ENCODE results near the gene LRCH4. TPM values are rescaled to one million over a fixed set of nuclear protein-coding genes. Genes with fewer than 3 reads are reported as not detected.

The LRCH4 gene
- total RNA-seq, 3 donors from 2014 or later, result 57.2 to 71.0 (median 63.9) TPM

DNA sequence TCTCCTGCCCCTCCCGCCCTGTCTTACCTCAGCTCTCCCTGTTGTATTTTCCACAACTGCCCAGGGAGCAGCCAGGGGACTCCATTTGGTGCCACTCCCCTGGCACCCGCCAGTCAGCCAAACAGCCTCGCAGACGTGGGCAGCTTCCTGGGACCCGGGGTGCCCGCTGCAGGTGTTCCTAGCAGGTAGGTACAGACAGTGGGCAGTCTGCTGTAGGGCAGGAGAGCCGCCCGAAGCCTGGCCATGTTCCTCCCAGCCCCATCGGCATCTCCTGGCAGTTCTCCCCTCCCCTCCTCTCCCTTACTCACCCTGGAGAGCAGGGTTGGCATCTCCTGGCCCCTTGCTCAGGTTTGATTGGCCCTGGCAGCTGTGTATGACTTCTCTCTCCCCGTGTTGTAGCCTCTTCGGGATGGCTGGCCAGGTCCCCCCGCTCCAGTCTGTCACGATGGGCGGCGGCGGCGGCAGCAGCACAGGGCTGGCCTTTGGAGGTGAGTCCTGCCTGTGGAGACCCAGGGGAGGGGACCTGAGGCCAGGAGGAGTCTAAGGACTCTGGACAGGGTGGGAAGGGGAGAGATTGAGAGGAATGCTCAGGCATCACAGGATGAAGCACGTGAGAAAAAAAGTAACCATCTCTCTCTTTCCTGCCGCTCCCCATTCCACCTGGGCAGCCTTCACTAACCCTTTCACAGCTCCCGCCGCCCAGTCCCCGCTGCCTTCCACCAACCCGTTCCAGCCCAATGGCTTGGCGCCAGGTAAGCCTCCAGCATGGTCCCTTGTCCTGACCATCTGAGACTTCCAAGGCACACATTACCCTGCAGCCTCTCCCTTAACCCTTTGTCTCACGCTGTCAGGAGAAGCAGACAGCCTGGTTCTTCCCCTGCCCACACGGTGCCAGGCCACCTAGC, 23.5 kb downstream of the LRCH4 start:
- no peaks in the 10 kb centered on the region for H3K36me3 ChIP-seq (ENCODE audit: low read depth)

DNA sequence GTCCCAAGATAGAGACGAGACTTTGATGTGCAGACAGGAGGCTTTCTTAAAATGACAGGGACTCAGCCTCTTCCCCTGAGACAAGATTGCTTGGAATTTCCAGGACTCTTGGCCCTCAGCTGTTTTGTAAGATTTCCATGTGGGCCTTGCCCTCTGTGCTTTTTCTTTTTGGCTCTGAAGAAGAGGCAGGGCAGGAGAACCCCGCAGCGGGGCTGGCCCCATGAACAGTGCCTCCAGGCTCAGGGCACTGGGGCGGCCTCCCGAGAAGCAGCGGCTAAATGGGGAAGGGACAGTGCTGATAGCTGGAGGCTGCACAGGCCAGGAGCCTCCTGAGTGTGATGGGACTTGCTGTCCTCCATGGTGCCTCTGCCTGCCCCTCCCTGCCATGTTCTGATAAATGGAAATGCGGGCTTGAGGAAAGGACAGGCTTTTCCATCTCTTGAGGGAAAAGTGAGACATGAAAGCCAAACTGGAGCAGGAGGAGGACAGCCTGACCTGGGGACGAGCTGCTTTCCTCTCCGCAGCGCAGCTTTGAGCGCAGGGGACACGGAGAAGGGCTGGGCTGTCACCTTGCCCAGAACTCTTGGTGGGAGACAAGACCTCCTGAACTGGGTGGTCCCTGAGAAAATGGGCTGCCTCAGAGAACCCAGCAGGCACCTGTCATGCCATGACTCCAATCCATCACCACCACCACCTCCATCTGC, 24.3 kb downstream of the LRCH4 start:
- TF ChIP-seq, protein P1, sequence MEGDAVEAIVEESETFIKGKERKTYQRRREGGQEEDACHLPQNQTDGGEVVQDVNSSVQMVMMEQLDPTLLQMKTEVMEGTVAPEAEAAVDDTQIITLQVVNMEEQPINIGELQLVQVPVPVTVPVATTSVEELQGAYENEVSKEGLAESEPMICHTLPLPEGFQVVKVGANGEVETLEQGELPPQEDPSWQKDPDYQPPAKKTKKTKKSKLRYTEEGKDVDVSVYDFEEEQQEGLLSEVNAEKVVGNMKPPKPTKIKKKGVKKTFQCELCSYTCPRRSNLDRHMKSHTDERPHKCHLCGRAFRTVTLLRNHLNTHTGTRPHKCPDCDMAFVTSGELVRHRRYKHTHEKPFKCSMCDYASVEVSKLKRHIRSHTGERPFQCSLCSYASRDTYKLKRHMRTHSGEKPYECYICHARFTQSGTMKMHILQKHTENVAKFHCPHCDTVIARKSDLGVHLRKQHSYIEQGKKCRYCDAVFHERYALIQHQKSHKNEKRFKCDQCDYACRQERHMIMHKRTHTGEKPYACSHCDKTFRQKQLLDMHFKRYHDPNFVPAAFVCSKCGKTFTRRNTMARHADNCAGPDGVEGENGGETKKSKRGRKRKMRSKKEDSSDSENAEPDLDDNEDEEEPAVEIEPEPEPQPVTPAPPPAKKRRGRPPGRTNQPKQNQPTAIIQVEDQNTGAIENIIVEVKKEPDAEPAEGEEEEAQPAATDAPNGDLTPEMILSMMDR (IDR thresholded peaks at IDR 0.05), result no peak
- no peak for ATAC-seq
- DNase-seq, result peak in 1 of 3 donors; percentile 33
- intact Hi-C loops (cut with DNase I, micrococcal nuclease), result loop anchor here in 1 of 2 donors (5.0 kb wide), 1 partner anchor 99 kb away; the partner anchor contains the start of gene SPACDR
- Histone ChIP-seq H3K4me3 (no peak overlapping the region), H3K36me3 (ENCODE audit: low read depth) (peaks cover 2% of the 10 kb centered on the region), H3K9me3 (no peaks in the 10 kb centered on the region), H3K4me1 (ENCODE audit: low read depth) (no peaks in the 10 kb centered on the region)

More for the DNA sequence above, 23.5 kb downstream of the LRCH4 start:
- H3K4me3 ChIP-seq, result no peak overlapping the region
- ATAC-seq (no peak), DNase-seq (peak in 1 of 3 donors; percentile 45)
- H3K9me3 ChIP-seq, result no peaks in the 10 kb centered on the region
- TF ChIP-seq, protein P1 (IDR thresholded peaks at IDR 0.05), result no peak
- no peaks in the 10 kb centered on the region for H3K4me1 ChIP-seq (ENCODE audit: low read depth)
- intact Hi-C loops (cut with DNase I, micrococcal nuclease), result loop anchor here in 1 of 2 donors (5.0 kb wide), 1 partner anchor 100 kb away; the partner anchor contains the start of gene SPACDR

DNA sequence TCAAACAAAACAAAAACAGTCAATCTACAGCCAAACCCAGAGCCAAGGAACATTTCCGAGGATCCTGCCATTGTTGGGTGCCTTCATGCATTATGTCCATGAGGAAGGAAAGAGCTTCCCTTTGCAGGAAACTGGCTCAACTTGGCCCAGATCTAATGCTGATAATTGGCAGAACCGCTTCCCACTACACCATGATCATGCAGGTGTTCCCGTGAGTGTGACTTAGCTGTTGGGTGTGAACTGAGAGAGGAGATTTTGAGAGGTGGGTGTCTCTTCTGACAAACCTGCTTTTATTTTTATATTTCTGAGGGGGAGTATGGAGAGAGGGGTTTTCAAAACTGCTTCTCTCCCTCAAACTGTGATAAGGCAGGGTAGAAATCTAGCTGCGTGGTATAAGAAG, 26.8 kb downstream of the LRCH4 start:
- no peaks in the 10 kb centered on the region for H3K9me3 ChIP-seq
- no peak for ATAC-seq
- intact Hi-C loops (cut with DNase I, micrococcal nuclease), result loop anchor here in 1 of 2 donors (10.0 kb wide), 1 partner anchor 84 kb away; the partner anchor contains the start of gene TSC22D4
- TF ChIP-seq, protein P1 (IDR thresholded peaks at IDR 0.05), result no peak
- no peak for DNase-seq
- peaks cover 3% of the 10 kb centered on the region for H3K36me3 ChIP-seq (ENCODE audit: low read depth)
- H3K4me1 ChIP-seq (ENCODE audit: low read depth), result peaks cover 7% of the 10 kb centered on the region
- no peak overlapping the region for H3K4me3 ChIP-seq

DNA sequence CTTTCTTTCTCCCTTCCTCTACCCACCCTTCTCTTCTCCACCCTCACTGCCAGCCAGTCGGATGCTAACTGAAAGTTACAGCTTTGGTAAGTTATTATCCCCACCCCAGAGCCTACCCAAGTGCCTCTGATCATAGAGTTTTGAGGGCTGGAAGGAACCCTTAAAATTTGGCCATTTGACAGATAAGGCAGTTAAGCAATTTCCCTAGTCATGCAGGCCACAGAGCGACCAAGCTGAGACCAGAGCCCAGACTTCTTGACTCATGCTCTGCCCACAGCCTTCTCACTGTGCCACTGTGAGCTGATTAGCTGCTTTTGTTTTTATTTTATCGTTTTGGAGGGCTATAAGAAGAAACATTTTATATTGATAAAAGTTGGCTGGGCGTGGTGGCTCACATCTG, 29.4 kb downstream of the LRCH4 start:
- ATAC-seq, result no peak
- Histone ChIP-seq H3K9me3 (no peaks in the 10 kb centered on the region), H3K4me3 (no peak overlapping the region), H3K36me3 (ENCODE audit: low read depth) (peaks cover 3% of the 10 kb centered on the region), H3K4me1 (ENCODE audit: low read depth) (peaks cover 7% of the 10 kb centered on the region)
- TF ChIP-seq, protein P1 (IDR thresholded peaks at IDR 0.05), result no peak
- DNase-seq, result no peak
- intact Hi-C loops (cut with DNase I, micrococcal nuclease), result loop anchor here in 1 of 2 donors (10.0 kb wide), 1 partner anchor 82 kb away; the partner anchor contains the start of gene TSC22D4

DNA sequence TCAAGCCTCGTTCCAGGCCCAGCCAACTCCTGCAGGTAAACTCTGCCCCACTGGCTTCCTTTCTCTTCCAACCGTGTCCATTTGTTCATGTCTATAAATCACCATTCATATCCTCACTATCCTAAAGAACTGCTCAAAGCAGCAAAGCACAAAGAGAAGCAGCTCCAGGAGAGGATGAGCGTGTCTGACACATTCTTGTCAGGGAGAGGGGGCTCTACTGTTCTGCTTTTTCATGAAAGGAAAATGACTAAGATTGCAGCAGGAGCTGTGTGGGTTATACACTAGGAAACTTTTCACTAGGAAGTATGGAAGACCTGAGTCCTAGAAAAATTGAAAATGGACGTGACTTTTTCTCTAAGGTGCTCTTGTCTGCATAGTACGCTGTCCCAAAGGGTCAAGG, 30.2 kb downstream of the LRCH4 start:
- intact Hi-C loops (cut with DNase I, micrococcal nuclease), result loop anchor here in 1 of 2 donors (10.0 kb wide), 1 partner anchor 81 kb away; the partner anchor contains the start of gene TSC22D4
- H3K9me3 ChIP-seq, result no peaks in the 10 kb centered on the region
- peaks cover 3% of the 10 kb centered on the region for H3K36me3 ChIP-seq (ENCODE audit: low read depth)
- no peak for DNase-seq
- TF ChIP-seq, protein P1 (IDR thresholded peaks at IDR 0.05), result no peak
- peaks cover 7% of the 10 kb centered on the region for H3K4me1 ChIP-seq (ENCODE audit: low read depth)
- no peak for ATAC-seq
- H3K4me3 ChIP-seq, result no peak overlapping the region
